ENCODE data around the gene COL6A3. TPM values are rescaled to one million over a fixed set of nuclear protein-coding genes. Genes with fewer than 3 reads are reported as not detected.

Gene COL6A3
- total and polyA plus RNA-seq, 9 of the 15 experiments (the other 6 are each of a cell fraction or from before 2014, with no cell fraction given) = 0.07 to 4.1 (median 1.5) TPM

- ChIA-PET CTCF (ENCODE audit: low intra/inter-chr PET ratio) (interaction anchor here (0.5 kb wide), 1 partner anchor 108 kb away, joined by 3 read pairs; no protein-coding TSS in a partner anchor), POLR2A (no interaction called here)
- ATAC-seq (no peak), DNase-seq (ENCODE audit: extremely low read depth in 1 of 4, low spot score in 3 of 4) (no peak), FAIRE-seq (no peak)
- no peaks in the 10 kb centered on the region for H4K20me1 ChIP-seq (replicated peaks; ENCODE audit: control insufficient read depth, insufficient read depth, low read length)
- no peaks in the 10 kb centered on the region for H3K9me3 ChIP-seq (replicated peaks; ENCODE audit: control insufficient read depth, insufficient read depth, low read depth, low read length)
- no peak overlapping the region for H3K4me2 ChIP-seq (ENCODE audit: insufficient read depth, low read length)
- peaks cover 0 to 11% of the 10 kb centered on the region in 2 experiments; a peak in 2 of 5 replicates for H3K27me3 ChIP-seq (ENCODE audit: control insufficient read depth in 2 of 2, insufficient read depth in 2 of 2, low read length in 2 of 2)
- H3K79me2 ChIP-seq (ENCODE audit: control insufficient read depth, insufficient read depth, low read length) = no peaks in the 10 kb centered on the region
- no peaks in the 10 kb centered on the region for H3K36me3 ChIP-seq (ENCODE audit: control insufficient read depth, insufficient read depth, low read length)
- H3K27ac ChIP-seq (ENCODE audit: extremely low read depth, low read depth, low read length) = no peak overlapping the region
- intact Hi-C loops (cut with micrococcal nuclease) = no loop called here
- no peak overlapping the region for H2AFZ ChIP-seq (ENCODE audit: low read depth, low read length)
- in situ Hi-C loops (cut with MboI) = no loop called here
- no peak overlapping the region for H3K4me3 ChIP-seq
- H3K9me1 ChIP-seq (ENCODE audit: control insufficient read depth, insufficient read depth, low read length) = no peaks in the 10 kb centered on the region
- no peak for TF ChIP-seq RBM17 (IDR thresholded peaks at IDR 0.05; ENCODE audit: borderline replicate concordance, low read depth, low read length)
- no peak for TF ChIP-seq ZSCAN29 (IDR thresholded peaks at IDR 0.05)
- no peak for TF ChIP-seq RBM34 (IDR thresholded peaks at IDR 0.05; ENCODE audit: borderline replicate concordance, insufficient read depth, low read length)
- no peak for TF ChIP-seq NCOA6 (IDR thresholded peaks at IDR 0.05)
- no peak for TF ChIP-seq ZNF561 (CRISPR knock-in tag; conservative IDR thresholded peaks at IDR 0.05)
- no peak for TF ChIP-seq CEBPB (tag; IDR thresholded peaks at IDR 0.05)
- TF ChIP-seq KAT2B (IDR thresholded peaks at IDR 0.05; ENCODE audit: low read depth, low read length) = no peak
- no peak for TF ChIP-seq CHD4 (IDR thresholded peaks at IDR 0.05; ENCODE audit: insufficient read depth, insufficient replicate concordance, low read depth, low read length, poor library complexity, severe bottlenecking)
- no peak for TF ChIP-seq SMARCC2 (IDR thresholded peaks at IDR 0.05; ENCODE audit: low read depth)
- no peak for TF ChIP-seq POLR2B (IDR thresholded peaks at IDR 0.05; ENCODE audit: low read depth, partially characterized antibody)
- TF ChIP-seq ELK3 (CRISPR knock-in tag; IDR thresholded peaks at IDR 0.05) = no peak
- TF ChIP-seq ZNF197 (CRISPR knock-in tag; IDR thresholded peaks at IDR 0.05; ENCODE audit: low read depth) = no peak
- TF ChIP-seq NFXL1 (CRISPR knock-in tag; IDR thresholded peaks at IDR 0.05) = no peak
- TF ChIP-seq DNMT1 (IDR thresholded peaks at IDR 0.05) = no peak
- no peak for TF ChIP-seq WHSC1 (IDR thresholded peaks at IDR 0.05; ENCODE audit: low read length)
- TF ChIP-seq SETDB1 (IDR thresholded peaks at IDR 0.05; ENCODE audit: low read length) = no peak
- no peak overlapping the region for H3K9ac ChIP-seq (ENCODE audit: insufficient read depth in 1 of 2, low read depth in 2 of 2, low read length in 2 of 2)
- no TSS peak for BruUV-seq (replicated peaks)
- no peaks in the 10 kb centered on the region for H3K4me1 ChIP-seq (replicated peaks in 1 of 2; ENCODE audit: control insufficient read depth in 2 of 2, insufficient read depth in 2 of 2, low read length in 2 of 2)
Measured at GRCh38 chr2:237305579-237305978, 108.4 kb downstream of the COL6A3 start.

Data from K562 (cell line).